GM21367 (cell line): ENCODE data around the gene OSTC.

Experiments
- ATAC-seq: cut with Tn5 transposase; IDR thresholded peaks from one replicate; pipeline ENCODE4 v1.9.1; 2021; ENCODE audit not compliant: unreplicated experiment

OSTC gene

DNA sequence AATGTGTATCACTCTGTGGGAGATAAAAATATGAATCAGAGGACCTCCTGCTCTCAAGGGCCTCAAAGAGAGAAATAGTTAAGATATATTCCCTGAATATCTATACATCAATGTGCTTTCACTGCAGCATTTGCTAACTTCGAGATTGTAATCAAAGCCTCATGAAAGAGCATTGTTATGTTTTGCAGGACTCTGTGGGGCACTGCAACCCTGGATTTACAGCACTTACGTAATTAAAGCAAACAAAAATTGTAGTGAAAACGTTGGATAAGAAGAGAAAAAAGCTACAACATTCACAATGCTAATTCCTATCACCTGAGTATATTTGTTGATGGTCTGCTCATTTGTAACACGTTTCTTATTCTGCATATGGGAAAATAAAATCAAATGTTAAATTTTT, 64.5 kb downstream of the OSTC start:
- ATAC-seq: no peak

GRCh38 chr4:108716340-108716739, 65.9 kb downstream of the OSTC start:
- no peak for ATAC-seq

- ATAC-seq: no peak
Observed at GRCh38 chr4:108717386-108717785, 67.0 kb downstream of the OSTC start.
